Measurements from ENCODE around the gene FSIP2.

- TF ChIP-seq POLR2A (IDR thresholded peaks at IDR 0.05; ENCODE audit: low read depth, low read length) (no peak), POLR2AphosphoS5 (IDR thresholded peaks at IDR 0.05; ENCODE audit: low read depth, low read length) (no peak), TAF1 (IDR thresholded peaks at IDR 0.05; ENCODE audit: borderline replicate concordance, low read depth, low read length) (no peak)
These were observed 79.4 kb downstream of the FSIP2 start for GRCh38 chr2:185817991-185818390.
